ENCODE results near the gene ADAMTS10.
A peak's percentile ranks its signal among the peaks of the same experiment; 100 is the strongest.

DNA sequence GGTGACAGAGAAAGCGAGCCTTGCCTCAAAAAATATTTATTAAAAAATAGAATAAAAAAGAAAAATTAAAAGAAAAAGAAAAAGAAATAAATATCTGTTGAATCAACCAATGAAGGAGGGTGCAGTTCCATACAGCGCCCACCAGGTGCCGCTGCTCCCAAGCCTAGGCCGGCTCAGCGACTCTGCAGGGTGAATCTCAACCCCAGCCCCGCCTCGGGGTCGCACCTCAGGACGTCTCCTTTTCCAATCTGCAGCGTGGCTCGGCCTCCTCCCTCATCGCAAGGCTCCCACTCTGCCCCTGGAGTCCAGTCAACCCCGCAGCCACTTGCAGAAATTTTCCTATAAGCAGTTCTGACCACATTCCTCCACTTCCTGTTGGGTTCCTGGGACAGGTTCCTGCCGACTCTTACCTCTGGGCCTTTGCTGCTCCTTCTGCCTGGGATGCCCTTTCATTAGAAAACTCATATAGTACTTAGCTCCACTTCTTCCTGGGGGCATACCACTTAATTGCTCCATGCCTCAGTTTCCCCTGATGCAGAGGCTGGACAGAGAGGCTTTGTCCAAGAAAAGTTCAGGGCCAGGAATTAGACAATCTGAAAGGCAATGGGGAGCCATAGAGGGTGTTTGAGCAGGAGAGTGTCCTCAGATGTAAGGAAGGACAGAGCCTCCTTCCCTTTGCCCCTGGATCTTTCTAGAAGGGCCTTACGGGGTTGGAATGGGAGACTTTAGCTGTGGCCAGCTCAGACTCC, 44.2 kb upstream of the ADAMTS10 start:
- TF ChIP-seq, protein P1, sequence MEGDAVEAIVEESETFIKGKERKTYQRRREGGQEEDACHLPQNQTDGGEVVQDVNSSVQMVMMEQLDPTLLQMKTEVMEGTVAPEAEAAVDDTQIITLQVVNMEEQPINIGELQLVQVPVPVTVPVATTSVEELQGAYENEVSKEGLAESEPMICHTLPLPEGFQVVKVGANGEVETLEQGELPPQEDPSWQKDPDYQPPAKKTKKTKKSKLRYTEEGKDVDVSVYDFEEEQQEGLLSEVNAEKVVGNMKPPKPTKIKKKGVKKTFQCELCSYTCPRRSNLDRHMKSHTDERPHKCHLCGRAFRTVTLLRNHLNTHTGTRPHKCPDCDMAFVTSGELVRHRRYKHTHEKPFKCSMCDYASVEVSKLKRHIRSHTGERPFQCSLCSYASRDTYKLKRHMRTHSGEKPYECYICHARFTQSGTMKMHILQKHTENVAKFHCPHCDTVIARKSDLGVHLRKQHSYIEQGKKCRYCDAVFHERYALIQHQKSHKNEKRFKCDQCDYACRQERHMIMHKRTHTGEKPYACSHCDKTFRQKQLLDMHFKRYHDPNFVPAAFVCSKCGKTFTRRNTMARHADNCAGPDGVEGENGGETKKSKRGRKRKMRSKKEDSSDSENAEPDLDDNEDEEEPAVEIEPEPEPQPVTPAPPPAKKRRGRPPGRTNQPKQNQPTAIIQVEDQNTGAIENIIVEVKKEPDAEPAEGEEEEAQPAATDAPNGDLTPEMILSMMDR (conservative IDR thresholded peaks at IDR 0.05; ENCODE audit: low read depth, low read length): peak; percentile 86
- TF ChIP-seq EZH2phosphoT487 (IDR thresholded peaks at IDR 0.05; ENCODE audit: borderline replicate concordance, low read length): no peak
